GM18867 (cell line): ENCODE measurements around the gene DOK4.

Experiments used
- ATAC-seq: cut with Tn5 transposase; IDR thresholded peaks from one replicate; pipeline ENCODE4 v1.9.1; 2021; ENCODE audit warnings: mild to moderate bottlenecking, moderate library complexity; ENCODE audit not compliant: unreplicated experiment

Gene DOK4

GRCh38 chr16:57478396-57479204, 7.7 kb downstream of the DOK4 start:
- no peak for ATAC-seq

DNA sequence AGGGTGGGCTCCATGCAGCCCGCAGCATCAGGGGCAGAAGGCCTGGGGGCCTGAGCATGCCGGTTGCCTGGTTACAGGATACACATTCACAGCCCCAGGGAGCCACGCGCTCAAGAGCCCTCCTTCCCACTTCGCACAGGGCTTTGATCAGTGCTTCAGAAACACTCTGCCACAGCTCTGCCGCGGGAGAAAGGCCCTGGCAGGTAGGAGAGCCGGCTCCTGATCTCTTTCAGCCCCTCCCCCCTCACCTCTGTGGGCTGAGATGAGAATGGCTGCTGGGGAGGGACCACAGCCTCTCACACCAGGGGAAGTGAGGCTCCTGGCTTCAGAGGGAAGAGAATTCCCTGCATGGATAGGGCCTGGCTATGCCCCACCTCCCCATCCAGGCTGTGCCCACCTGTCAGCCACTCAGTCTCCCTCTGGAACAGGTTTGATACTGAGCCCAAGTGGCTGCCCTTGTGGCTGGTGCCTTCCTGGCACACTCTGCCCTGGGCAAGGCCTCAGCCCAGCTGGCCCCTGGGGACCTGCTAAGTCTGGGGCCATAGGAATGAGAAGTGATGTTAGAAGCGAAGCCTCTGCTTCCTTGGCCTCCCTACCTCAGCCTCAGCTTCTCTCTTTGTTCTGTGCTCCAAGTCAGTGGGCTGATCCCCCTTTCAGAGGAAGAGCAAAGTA, 8.6 kb downstream of the DOK4 start:
- ATAC-seq, result no peak

GRCh38 chr16:57476546-57477410, 9.5 kb downstream of the DOK4 start:
- no peak for ATAC-seq

DNA sequence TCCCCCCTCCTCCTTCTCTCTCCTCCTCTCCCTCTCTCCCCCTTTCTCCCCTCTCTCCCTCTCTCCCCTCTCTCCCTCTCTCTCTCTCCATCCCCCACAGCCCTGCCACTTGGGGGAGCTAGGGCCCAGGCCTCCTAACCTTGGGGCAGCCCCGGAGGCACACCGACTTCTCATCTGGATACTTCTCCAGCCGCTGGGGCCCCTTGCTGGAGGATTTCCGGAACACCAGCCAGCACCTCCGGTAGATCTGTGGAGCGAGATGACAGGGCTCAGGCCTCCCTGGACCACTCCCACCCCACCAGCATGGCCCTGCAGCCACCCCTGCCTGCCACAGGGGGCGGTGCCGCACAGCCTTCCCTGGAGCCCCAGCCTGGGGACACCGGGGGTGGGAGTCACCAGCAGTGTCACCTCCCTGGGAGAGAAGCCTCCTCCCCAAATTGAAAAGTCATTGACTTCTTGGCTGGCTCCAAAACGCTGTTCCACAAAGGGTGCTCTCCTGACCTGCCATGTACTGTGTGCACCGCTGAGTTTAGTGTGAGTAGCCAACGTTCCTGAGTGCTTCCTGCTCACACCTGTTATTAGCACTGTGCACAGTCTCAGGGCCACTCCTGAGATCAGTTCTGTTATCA, 10.5 kb downstream of the DOK4 start:
- ATAC-seq, result peak; percentile 86

DNA sequence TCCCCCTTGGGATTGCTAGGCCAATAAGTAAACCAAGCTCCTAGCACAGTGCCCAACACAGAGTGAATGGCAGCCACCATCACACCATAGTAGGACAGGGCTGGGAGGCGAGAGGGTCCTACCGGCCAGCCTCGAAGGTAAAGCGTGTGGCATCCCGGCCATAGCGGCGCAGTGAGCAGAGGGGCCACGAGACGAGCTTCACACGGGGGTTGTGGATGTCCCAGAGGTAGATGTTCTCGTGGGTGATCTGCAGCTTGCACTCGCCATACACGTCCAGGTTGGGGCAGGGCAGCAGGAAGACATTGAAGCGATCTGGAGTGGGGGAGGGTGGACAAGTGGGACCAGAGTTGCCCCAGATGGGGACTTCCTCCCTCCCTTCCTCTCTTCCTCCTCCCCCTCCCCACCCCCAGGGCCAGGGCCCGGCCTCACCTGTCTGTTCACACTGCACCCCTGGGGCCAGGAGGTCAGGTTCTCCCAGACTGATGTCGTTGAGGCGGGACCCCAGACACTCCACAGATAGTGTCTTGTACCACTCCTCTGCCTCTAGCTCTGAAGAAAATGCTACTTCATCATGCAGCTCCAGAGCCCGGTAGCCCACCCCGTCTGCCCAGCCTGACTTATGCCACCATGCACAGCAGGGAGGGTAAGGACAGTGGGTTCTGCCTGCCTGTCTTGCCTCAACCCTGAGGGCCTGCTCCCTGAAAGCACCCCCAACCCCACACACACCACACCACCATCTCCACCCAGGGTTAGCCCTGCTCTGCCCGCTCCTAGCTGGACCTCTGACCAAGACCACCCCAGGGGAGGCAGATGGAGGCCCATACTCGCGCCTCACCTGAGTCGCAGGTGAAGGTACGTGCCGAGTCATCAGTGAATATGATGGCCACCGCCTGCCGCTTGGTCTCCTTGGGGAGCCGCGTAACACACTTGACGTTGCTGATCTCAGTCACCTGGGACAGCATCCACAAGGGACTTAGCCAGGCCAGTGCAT, 11.3 kb downstream of the DOK4 start:
- ATAC-seq, result no peak

GRCh38 chr16:57473906-57474305, 12.4 kb downstream of the DOK4 start:
- no peak for ATAC-seq

- ATAC-seq, result no peak
Measured at GRCh38 chr16:57473176-57473840, 13.0 kb downstream of the DOK4 start.

DNA sequence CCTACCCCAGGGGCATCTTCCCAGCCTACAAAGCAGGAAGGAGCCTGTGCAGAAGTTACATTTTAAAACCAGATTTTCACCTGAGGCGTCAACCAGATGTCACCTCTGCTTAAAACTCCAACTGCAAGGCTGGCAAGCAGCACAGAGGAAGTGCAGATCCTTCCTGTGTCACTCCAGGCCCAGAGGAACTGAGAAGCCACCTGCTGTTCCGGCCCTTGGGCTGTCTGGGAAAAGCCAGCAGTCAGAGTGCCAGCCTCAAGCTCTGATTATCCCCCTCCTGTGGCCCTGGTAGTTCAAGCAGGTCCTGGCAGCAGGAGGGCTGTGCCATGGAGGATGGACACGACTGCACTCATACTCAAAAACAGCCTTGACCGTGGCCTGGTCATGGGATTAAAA, 13.6 kb downstream of the DOK4 start:
- ATAC-seq, result no peak

DNA sequence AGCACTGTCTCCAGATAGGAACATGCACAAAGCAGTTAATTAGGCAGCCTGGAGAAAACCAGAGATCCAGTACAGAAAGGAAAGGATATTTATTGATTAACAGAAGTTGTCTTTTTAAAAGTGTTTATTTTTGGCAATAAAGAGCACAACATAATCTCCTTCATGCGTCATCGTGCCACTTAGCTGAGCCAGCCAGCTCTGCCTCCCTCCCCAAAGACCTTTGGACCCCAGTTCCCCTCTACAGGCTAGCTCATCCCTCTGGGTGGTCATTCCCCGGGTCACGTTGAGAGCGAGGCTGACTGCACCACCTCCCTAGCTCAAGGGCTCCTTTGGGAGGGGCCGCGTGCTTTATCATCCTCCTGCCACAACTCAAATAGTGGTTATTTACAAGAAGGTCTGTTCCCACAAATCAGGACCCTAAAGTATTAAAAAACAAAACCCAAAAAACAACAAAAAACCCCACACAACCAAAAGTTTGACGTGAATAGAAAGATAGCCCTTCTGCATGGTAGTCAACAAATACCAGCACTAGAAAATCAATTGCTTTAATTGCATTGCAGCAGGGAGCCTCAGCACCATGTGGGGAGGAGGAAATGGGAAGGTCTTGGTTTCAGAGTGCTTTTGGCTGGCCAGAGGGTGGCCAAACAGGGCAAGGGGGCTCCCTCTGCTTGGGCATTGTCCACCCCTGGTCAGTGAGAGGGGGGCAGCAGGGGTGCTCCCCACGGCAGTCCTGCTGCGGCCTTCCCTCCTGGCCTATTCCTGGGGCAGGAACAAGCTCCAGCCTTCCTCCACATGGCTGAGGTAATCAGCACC, 14.2 kb downstream of the DOK4 start:
- no peak for ATAC-seq

GRCh38 chr16:57471209-57471608, 15.1 kb downstream of the DOK4 start:
- ATAC-seq, result no peak

GRCh38 chr16:57470711-57471110, 15.6 kb downstream of the DOK4 start:
- ATAC-seq, result no peak

GRCh38 chr16:57469917-57470470, 16.3 kb downstream of the DOK4 start:
- no peak for ATAC-seq

DNA sequence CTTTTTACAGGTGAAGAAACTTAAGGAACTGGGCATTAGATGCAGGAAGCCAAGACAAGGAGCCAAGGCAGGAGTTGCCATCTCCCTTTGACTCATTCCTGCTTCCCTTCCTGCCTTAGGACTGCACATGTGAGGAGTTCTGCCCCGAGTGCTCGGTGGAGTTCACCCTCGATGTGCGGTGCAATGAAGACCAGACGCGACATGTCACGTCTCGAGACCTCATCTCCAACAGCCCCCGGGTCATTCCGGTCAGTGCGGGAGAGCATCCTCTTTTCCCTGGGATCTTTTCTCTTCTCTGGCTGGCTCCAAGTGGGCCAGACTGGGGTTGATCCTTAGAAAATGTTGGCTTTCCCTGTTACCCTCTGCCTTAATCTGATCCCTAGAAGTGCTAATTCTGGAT, 17.2 kb downstream of the DOK4 start:
- ATAC-seq, result no peak

- no peak for ATAC-seq
Measured at GRCh38 chr16:57468346-57468745, 17.9 kb downstream of the DOK4 start.

GRCh38 chr16:57464523-57464922, 21.8 kb downstream of the DOK4 start:
- no peak for ATAC-seq

DNA sequence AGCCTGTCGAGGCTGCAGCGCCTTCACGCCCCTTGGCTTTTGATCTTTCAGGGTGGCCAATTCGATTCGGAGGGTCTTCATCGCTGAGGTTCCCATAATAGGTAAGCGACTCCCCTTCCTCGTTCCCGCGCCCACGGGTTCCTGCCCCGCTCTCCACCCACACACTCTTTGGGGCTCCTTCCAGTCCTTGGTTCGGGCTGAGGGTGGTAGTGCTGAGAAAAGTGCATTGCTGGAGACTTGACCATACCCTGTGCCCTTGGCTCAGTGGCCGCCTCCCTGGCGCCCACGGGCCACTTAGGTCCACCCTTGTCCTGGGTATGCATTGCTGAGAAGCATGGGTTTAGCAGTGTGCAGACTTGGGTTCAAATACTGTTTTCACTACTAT, 23.3 kb downstream of the DOK4 start:
- no peak for ATAC-seq

GRCh38 chr16:57462209-57462977, 23.9 kb downstream of the DOK4 start, which contains the start of gene POLR2C:
Gene POLR2C, plus strand, starts transcription at chr16:57462679. Its CDS starts 46 bp downstream, at chr16:57462725.
- ATAC-seq, result peak; percentile 94
